ENCODE results near the gene ATP6V0A1. TPM values are rescaled to one million over a fixed set of nuclear protein-coding genes. Genes with fewer than 3 reads are reported as not detected.

Gene ATP6V0A1
- total and polyA plus RNA-seq, 2 of the 4 experiments (the other 2 are of a cell fraction), result 18.8 to 34.0 TPM

DNA sequence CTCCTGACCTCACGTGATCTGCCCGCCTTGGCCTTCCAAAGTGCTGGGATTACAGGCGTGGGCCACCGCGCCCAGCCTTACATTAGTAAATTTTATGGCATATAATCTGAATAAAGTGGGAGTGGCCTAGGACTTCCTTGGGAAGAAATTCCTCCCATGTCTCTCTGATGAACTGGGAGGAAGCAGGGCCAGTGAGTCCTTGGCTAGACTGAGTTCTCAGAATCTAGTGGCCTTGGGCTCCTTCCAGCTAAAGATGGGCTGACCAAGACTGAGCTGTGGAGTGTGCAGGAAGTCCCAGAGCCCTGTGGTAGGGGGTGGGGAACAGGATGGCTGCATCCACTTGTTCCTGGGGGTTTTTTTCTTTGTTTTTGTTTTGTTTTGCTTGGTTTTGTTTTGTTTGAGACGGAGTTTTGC is 67.4 kb downstream of the ATP6V0A1 start:
- Histone ChIP-seq H4K8ac (ENCODE audit: low read depth in 2 of 2, low read length in 2 of 2) (peak overlapping the region; percentile 35 to 47), H3K4me1 (ENCODE audit: control insufficient read depth, insufficient read depth, low read length) (peaks cover 36% of the 10 kb centered on the region), H3K36me3 (ENCODE audit: control insufficient read depth, insufficient read depth, low read length) (peaks cover 2% of the 10 kb centered on the region; the same call in 1 of the 2 replicates), H3K9me1 (ENCODE audit: insufficient read depth, low read length) (peaks cover 30% of the 10 kb centered on the region), H3K79me1 (ENCODE audit: low read depth in 1 of 2, low read length in 2 of 2) (peaks cover 9 to 35% of the 10 kb centered on the region in 2 experiments; a peak in 3 of 4 replicates), H2BK5ac (ENCODE audit: low read depth, low read length, poor library complexity, severe bottlenecking) (peak overlapping the region; percentile 84), H2AFZ (replicated peaks; ENCODE audit: low read length, poor library complexity) (peak overlapping the region; percentile 80), H2BK120ac (ENCODE audit: low read depth, low read length) (peak overlapping the region; percentile 90), H3K4me3 (ENCODE audit: insufficient read depth, low read depth, low read length) (no peak overlapping the region), H2BK20ac (ENCODE audit: low read depth, low read length) (peak overlapping the region; percentile 90), H3K27ac (ENCODE audit: insufficient read depth, low read length) (peak overlapping the region; percentile 65), H3K9ac (ENCODE audit: low read depth, low read length) (no peak overlapping the region), H3K4me2 (ENCODE audit: low read depth, low read length) (no peak overlapping the region), H2BK15ac (ENCODE audit: low read depth, low read length) (peak overlapping the region; percentile 42; the same call in 2 of the 3 replicates), H4K91ac (ENCODE audit: insufficient read depth, low read depth, low read length) (peak overlapping the region; percentile 87), H3K9me3 (ENCODE audit: control insufficient read depth, insufficient read depth, low read length) (no peaks in the 10 kb centered on the region), H2AK9ac (replicated peaks; ENCODE audit: low read depth, low read length, poor library complexity) (peak overlapping the region; percentile 89), H4K5ac (ENCODE audit: low read depth, low read length) (peak overlapping the region; percentile 75), H3K4ac (ENCODE audit: low read depth, low read length) (peak overlapping the region; percentile 92), H3K23ac (ENCODE audit: low read depth, low read length) (peak overlapping the region; percentile 77; the same call in 1 of the 2 replicates), H3K14ac (replicated peaks; ENCODE audit: low read depth, low read length) (peak overlapping the region; percentile 68), H3K56ac (ENCODE audit: extremely low read depth, insufficient read depth, low read length) (peak overlapping the region; percentile 17; the same call in 1 of the 2 replicates), H3K18ac (ENCODE audit: low read depth, low read length) (peak overlapping the region; percentile 39), H2AK5ac (ENCODE audit: low read depth, low read length) (peak overlapping the region; percentile 91), H4K20me1 (ENCODE audit: insufficient read depth, low read length) (no peaks in the 10 kb centered on the region), H3K27me3 (ENCODE audit: control insufficient read depth, insufficient read depth, low read length) (no peaks in the 10 kb centered on the region)
- BruUV-seq (replicated peaks), result no TSS peak
- intact Hi-C loops (cut with micrococcal nuclease), result loop anchor here (5.0 to 10.0 kb wide), 3 partner anchors 304 to 564 kb away; no protein-coding TSS in a partner anchor
- WGBS, 2 experiments (ENCODE audit: extremely low coverage in 2 of 2, insufficient read length in 1 of 2), result 100% methylated on average over 1 of the region's 6 CpGs; no CpG with 5 or more reads in 1 of the 2 experiments
- DNase-seq (peak; percentile 66), ATAC-seq (ENCODE audit: low read depth) (peak; percentile 4; the same call in 1 of the 2 replicates)
- in situ Hi-C loops (cut with MboI; ENCODE audit: low sequenced_read_pairs), result loop anchor here (5.0 to 10.0 kb wide), 2 partner anchors 99 to 301 kb away; no protein-coding TSS in a partner anchor
- dilution Hi-C loops (cut with HindIII; ENCODE audit: low sequenced_read_pairs, unreplicated experiment), result no loop called here
- POLR2A ChIA-PET (ENCODE audit: unreplicated experiment), result no interaction called here
- TF ChIP-seq RFX5 (IDR thresholded peaks at IDR 0.05; ENCODE audit: low read depth, low read length) (no peak), CEBPB (IDR thresholded peaks at IDR 0.05; ENCODE audit: low read depth, low read length) (no peak), MXI1 (IDR thresholded peaks at IDR 0.05; ENCODE audit: borderline replicate concordance, low read depth, low read length) (no peak), RCOR1 (IDR thresholded peaks at IDR 0.05; ENCODE audit: insufficient replicate concordance, low read length) (no peak)
- TF ChIP-seq, protein P1, sequence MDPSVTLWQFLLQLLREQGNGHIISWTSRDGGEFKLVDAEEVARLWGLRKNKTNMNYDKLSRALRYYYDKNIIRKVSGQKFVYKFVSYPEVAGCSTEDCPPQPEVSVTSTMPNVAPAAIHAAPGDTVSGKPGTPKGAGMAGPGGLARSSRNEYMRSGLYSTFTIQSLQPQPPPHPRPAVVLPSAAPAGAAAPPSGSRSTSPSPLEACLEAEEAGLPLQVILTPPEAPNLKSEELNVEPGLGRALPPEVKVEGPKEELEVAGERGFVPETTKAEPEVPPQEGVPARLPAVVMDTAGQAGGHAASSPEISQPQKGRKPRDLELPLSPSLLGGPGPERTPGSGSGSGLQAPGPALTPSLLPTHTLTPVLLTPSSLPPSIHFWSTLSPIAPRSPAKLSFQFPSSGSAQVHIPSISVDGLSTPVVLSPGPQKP (IDR thresholded peaks at IDR 0.05; ENCODE audit: borderline replicate concordance, low read depth, low read length), result no peak
- CTCF ChIA-PET, result no interaction called here

Measured in IMR-90 (cell line).